Measurements from ENCODE around the gene SERPINF2.

GRCh38 chr17:1783834-1784611 lies 41.4 kb downstream of the SERPINF2 start:
- TF ChIP-seq, protein P1, sequence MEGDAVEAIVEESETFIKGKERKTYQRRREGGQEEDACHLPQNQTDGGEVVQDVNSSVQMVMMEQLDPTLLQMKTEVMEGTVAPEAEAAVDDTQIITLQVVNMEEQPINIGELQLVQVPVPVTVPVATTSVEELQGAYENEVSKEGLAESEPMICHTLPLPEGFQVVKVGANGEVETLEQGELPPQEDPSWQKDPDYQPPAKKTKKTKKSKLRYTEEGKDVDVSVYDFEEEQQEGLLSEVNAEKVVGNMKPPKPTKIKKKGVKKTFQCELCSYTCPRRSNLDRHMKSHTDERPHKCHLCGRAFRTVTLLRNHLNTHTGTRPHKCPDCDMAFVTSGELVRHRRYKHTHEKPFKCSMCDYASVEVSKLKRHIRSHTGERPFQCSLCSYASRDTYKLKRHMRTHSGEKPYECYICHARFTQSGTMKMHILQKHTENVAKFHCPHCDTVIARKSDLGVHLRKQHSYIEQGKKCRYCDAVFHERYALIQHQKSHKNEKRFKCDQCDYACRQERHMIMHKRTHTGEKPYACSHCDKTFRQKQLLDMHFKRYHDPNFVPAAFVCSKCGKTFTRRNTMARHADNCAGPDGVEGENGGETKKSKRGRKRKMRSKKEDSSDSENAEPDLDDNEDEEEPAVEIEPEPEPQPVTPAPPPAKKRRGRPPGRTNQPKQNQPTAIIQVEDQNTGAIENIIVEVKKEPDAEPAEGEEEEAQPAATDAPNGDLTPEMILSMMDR (IDR thresholded peaks at IDR 0.05 in 4 of 5, conservative IDR thresholded peaks at IDR 0.05 in 1 of 5): peak; percentile 83 to 96 (median 92)
- peak; percentile 87 to 94 for TF ChIP-seq POLR2A (IDR thresholded peaks at IDR 0.05)
